Fibroblast of villous mesenchyme (primary cell): ENCODE results near the gene SMARCB1. TPM values are rescaled to one million over a fixed set of nuclear protein-coding genes. Genes with fewer than 3 reads are reported as not detected.

Source experiments
- DNase-seq: peaks from one replicate; pipeline ENCODE4 v3.0.0-alpha.2; 2010; ENCODE audit warnings: low read depth
- H3K4me3 ChIP-seq: 2 replicates; pipeline ENCODE4 v1.5.1; 2011; ENCODE audit warnings: low read depth, mild to moderate bottlenecking, low read length
- total RNA-seq: library from RNA; depleted of rRNA; stranded (reverse); fragments of >200 nt; gene quantifications from 2 replicates; pipeline ENCODE4 v1.2.3, GENCODE V29; 2012
- TF ChIP-seq, protein P1 (sequence below): IDR thresholded peaks from 2 replicates; pipeline ENCODE4 v1.5.1; 2012; ENCODE audit warnings: low read depth, mild to moderate bottlenecking, low read length; ENCODE audit not compliant: insufficient read depth

SMARCB1 gene
- total RNA-seq, 1 donor, result 61.7 TPM

GRCh38 chr22:23774114-23774921, 12.4 kb upstream of the SMARCB1 start:
- peak overlapping the region; percentile 54 for H3K4me3 ChIP-seq
- no peak for DNase-seq
- TF ChIP-seq, protein P1, sequence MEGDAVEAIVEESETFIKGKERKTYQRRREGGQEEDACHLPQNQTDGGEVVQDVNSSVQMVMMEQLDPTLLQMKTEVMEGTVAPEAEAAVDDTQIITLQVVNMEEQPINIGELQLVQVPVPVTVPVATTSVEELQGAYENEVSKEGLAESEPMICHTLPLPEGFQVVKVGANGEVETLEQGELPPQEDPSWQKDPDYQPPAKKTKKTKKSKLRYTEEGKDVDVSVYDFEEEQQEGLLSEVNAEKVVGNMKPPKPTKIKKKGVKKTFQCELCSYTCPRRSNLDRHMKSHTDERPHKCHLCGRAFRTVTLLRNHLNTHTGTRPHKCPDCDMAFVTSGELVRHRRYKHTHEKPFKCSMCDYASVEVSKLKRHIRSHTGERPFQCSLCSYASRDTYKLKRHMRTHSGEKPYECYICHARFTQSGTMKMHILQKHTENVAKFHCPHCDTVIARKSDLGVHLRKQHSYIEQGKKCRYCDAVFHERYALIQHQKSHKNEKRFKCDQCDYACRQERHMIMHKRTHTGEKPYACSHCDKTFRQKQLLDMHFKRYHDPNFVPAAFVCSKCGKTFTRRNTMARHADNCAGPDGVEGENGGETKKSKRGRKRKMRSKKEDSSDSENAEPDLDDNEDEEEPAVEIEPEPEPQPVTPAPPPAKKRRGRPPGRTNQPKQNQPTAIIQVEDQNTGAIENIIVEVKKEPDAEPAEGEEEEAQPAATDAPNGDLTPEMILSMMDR, result no peak

DNA sequence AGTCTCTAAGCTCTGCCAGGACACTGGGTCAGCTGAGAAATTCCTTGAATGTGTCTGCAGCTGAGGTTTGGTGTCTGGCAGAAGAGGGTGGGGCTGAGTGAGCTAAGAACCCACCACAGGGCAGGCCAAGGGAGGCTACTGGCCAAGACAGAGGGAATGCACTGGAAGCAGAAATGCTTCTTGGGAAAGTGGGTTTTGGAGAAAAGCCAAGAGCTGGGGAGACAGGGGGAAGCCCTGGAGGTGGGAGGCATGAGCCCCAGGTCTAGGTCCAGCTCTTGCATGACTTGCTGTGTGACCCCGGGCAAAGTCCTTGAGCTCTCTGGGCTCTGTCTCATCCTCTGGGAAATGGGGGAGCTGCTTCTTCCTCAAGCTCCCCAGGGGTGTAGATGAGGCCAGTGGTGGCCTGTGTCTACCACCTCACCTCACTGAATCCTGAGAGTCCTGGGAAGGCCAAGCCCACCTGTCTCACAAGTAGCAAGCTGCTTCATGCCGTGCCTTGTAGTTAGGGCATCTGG, 11.8 kb upstream of the SMARCB1 start:
- TF ChIP-seq, protein P1, result no peak
- H3K4me3 ChIP-seq, result no peak overlapping the region
- peak; percentile 86 for DNase-seq

- H3K4me3 ChIP-seq, result no peak overlapping the region
- TF ChIP-seq, protein P1, result no peak
- no peak for DNase-seq
Measured at GRCh38 chr22:23775779-23776375, 10.9 kb upstream of the SMARCB1 start.

GRCh38 chr22:23777776-23778576, 8.8 kb upstream of the SMARCB1 start:
- TF ChIP-seq, protein P1, result no peak
- DNase-seq, result no peak
- H3K4me3 ChIP-seq, result no peak overlapping the region

- H3K4me3 ChIP-seq, result no peak overlapping the region
- TF ChIP-seq, protein P1, result no peak
- no peak for DNase-seq
Measured at GRCh38 chr22:23778577-23778900, 8.2 kb upstream of the SMARCB1 start.

DNA sequence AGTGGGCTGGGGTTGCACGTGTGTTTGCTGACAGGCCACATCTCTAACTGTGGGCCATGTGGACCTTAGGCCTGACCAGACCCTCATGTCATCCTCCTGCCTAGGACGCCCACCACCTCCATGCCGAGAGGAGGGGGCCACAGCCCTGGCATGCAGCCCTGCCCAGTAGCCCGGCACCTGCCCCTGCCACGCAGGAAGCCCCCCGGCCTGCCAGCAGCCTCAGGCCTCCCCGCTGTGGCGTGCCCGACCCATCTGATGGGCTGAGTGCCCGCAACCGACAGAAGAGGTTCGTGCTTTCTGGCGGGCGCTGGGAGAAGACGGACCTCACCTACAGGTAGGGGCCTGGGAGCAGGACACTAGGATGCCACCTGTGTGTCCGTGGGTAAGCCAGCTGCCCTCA, 7.7 kb upstream of the SMARCB1 start:
- no peak for DNase-seq
- H3K4me3 ChIP-seq, result no peak overlapping the region
- TF ChIP-seq, protein P1, result no peak
